ENCODE data around the gene TMEM106A. TPM values are rescaled to one million over a fixed set of nuclear protein-coding genes. Genes with fewer than 3 reads are reported as not detected.
A peak's percentile ranks its signal among the peaks of the same experiment; 100 is the strongest.
"Not testable (repeated sequence)": the region's sequence is repeated elsewhere in the genome, so short reads cannot be mapped to it uniquely, and the experiment has no call there.

TMEM106A gene
- total RNA-seq: 1 to 10 TPM in 3 of 4 donors, under 1 TPM in 1; 0.57 to 4.6 (median 1.4) TPM

- intact Hi-C loops (cut with DNase I; ENCODE audit: low total_unique reads): loop anchor here (10.0 kb wide), 1 partner anchor 1673 kb away; no protein-coding TSS in a partner anchor
- TF ChIP-seq CTCF (IDR thresholded peaks at IDR 0.05) (no peak), POLR2A (IDR thresholded peaks at IDR 0.05) (no peak)
- DNase-seq (ENCODE audit: low spot score in 2 of 2): peak; percentile 59 to 95
- WGBS, 2 donors: 0 to 1% methylated on average over 44 to 54 of the region's 54 CpGs
- H3K4me3 ChIP-seq (ENCODE audit: low read depth, poor library complexity, severe bottlenecking): peak within 1 kb of the TSS; percentile 42
Observed at GRCh38 chr17:43211480-43212402, at the start of gene TMEM106A. TSS of gene TMEM106A (plus strand) at chr17:43211875. CDS start at chr17:43213042, 1,167 bp downstream.

GRCh38 chr17:43165971-43166370 lies 45.7 kb upstream of the TMEM106A start:
- H3K4me3 ChIP-seq (ENCODE audit: low read depth, poor library complexity, severe bottlenecking); DNase-seq (ENCODE audit: low spot score in 2 of 2); intact Hi-C loops (cut with DNase I; ENCODE audit: low total_unique reads): not testable (repeated sequence)

GRCh38 chr17:43169561-43170139 lies 42.0 kb upstream of the TMEM106A start:
- TF ChIP-seq POLR2A (IDR thresholded peaks at IDR 0.05) (no peak), CTCF (IDR thresholded peaks at IDR 0.05) (no peak)
- peak overlapping the region; percentile 57 for H3K4me3 ChIP-seq (ENCODE audit: low read depth, poor library complexity, severe bottlenecking)
- DNase-seq (ENCODE audit: low spot score in 2 of 2): peak; percentile 26 to 86
- intact Hi-C loops (cut with DNase I; ENCODE audit: low total_unique reads): no loop called here
- WGBS, 2 donors: 1% methylated on average over 27 to 29 of the region's 29 CpGs

- DNase-seq (ENCODE audit: low spot score in 2 of 2): peak; percentile 96 to 98
- 0% methylated on average over 27 of the region's 27 CpGs for WGBS, 2 donors
- intact Hi-C loops (cut with DNase I; ENCODE audit: low total_unique reads): no loop called here
- TF ChIP-seq POLR2A (IDR thresholded peaks at IDR 0.05) (peak in 1 of 2 donors; percentile 11), CTCF (IDR thresholded peaks at IDR 0.05) (no peak)
- H3K4me3 ChIP-seq (ENCODE audit: low read depth, poor library complexity, severe bottlenecking): peak overlapping the region; percentile 73
Observed at GRCh38 chr17:43170140-43170765, 41.4 kb upstream of the TMEM106A start.

- DNase-seq (ENCODE audit: low spot score in 2 of 2): peak; percentile 99
- H3K4me3 ChIP-seq (ENCODE audit: low read depth, poor library complexity, severe bottlenecking): peak within 1 kb of the TSS; percentile 73
- 0 to 1% methylated on average over 41 of the region's 41 CpGs for WGBS, 2 donors
- intact Hi-C loops (cut with DNase I; ENCODE audit: low total_unique reads): no loop called here
- TF ChIP-seq POLR2A (IDR thresholded peaks at IDR 0.05) (peak in 1 of 2 donors; percentile 22), CTCF (IDR thresholded peaks at IDR 0.05) (no peak)
Observed at GRCh38 chr17:43170766-43171585, 40.7 kb upstream of the TMEM106A start, which contains the start of gene NBR1. TSS of gene NBR1 (plus strand) at chr17:43171214. CDS start at chr17:43175800, 4,586 bp downstream.
